ENCODE data around the gene FAT2.

DNA sequence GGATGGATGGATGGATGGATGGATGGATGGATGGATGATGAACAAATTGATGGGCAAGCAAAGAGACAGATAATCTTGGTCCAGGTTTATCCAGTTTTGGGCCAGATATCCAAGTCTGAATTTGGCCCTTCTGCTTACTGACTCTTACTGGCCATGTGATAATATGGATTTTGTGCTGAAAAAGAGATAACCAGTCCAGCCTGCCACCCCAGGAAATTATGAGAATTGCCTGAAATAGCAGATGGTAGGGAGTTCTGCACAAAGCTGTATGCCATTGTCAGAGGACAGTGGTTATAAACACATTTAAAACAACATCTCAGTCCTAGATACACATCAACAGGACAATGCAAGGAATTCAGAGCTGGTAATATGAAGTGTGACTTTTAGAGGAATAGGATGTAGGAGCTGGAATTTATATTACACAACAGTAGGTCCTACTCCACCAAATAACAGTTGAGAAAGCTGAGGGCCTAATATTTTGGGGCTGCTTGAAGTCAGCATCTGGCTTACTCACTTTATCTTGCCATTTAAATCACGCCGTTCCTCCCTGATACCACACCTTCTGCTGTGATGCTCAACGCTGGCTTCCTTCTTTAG lies 9.0 kb upstream of the FAT2 start:
- TF ChIP-seq, protein P1, sequence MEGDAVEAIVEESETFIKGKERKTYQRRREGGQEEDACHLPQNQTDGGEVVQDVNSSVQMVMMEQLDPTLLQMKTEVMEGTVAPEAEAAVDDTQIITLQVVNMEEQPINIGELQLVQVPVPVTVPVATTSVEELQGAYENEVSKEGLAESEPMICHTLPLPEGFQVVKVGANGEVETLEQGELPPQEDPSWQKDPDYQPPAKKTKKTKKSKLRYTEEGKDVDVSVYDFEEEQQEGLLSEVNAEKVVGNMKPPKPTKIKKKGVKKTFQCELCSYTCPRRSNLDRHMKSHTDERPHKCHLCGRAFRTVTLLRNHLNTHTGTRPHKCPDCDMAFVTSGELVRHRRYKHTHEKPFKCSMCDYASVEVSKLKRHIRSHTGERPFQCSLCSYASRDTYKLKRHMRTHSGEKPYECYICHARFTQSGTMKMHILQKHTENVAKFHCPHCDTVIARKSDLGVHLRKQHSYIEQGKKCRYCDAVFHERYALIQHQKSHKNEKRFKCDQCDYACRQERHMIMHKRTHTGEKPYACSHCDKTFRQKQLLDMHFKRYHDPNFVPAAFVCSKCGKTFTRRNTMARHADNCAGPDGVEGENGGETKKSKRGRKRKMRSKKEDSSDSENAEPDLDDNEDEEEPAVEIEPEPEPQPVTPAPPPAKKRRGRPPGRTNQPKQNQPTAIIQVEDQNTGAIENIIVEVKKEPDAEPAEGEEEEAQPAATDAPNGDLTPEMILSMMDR (IDR thresholded peaks at IDR 0.05) = no peak
- TF ChIP-seq POLR2A (IDR thresholded peaks at IDR 0.05) (no peak), POLR2AphosphoS5 (IDR thresholded peaks at IDR 0.05) (no peak), EP300 (IDR thresholded peaks at IDR 0.05) (no peak)

Data from gastroesophageal sphincter (tissue), 3 donors.